ENCODE measurements around the gene ZFYVE27.
A peak's percentile ranks its signal among the peaks of the same experiment; 100 is the strongest.

ZFYVE27 gene

GRCh38 chr10:97788552-97789442 is 51.9 kb downstream of the ZFYVE27 start:
- DNase-seq (ENCODE audit: low read depth in 2 of 2), result no peak

GRCh38 chr10:97789770-97790397 is 53.0 kb downstream of the ZFYVE27 start:
- DNase-seq (ENCODE audit: low read depth in 2 of 2), result no peak

- peak; percentile 45 to 52 for DNase-seq (ENCODE audit: low read depth in 2 of 2)
These were observed 55.1 kb downstream of the ZFYVE27 start for GRCh38 chr10:97791824-97792721.

- DNase-seq (ENCODE audit: low read depth in 2 of 2), result no peak
These were observed 59.0 kb downstream of the ZFYVE27 start for GRCh38 chr10:97795886-97796285.

- DNase-seq (ENCODE audit: low read depth in 2 of 2), result peak; percentile 6 to 22
These were observed 59.7 kb downstream of the ZFYVE27 start for GRCh38 chr10:97796651-97797050.

- DNase-seq (ENCODE audit: low read depth in 2 of 2), result no peak
These were observed 62.2 kb downstream of the ZFYVE27 start for GRCh38 chr10:97798958-97799610.

GRCh38 chr10:97800474-97800873 is 63.5 kb downstream of the ZFYVE27 start:
- no peak for DNase-seq (ENCODE audit: low read depth in 2 of 2)

GRCh38 chr10:97801422-97801821 is 64.5 kb downstream of the ZFYVE27 start:
- no peak for DNase-seq (ENCODE audit: low read depth in 2 of 2)

GRCh38 chr10:97805096-97805884 is 68.4 kb downstream of the ZFYVE27 start:
- DNase-seq (ENCODE audit: low read depth in 2 of 2), result no peak

GRCh38 chr10:97805949-97806348 is 69.0 kb downstream of the ZFYVE27 start:
- no peak for DNase-seq (ENCODE audit: low read depth in 2 of 2)

GRCh38 chr10:97810446-97810845 is 73.5 kb downstream of the ZFYVE27 start:
- DNase-seq (ENCODE audit: low read depth in 2 of 2), result no peak

Data from stimulated activated CD8-positive, alpha-beta memory T cell treated with anti-CD3 and anti-CD28 coated beads, Interleukin-7, amount 100 ng/mL, for 4 hours (primary cell).